GM12878 (cell line): ENCODE results near the gene NKRF. TPM values are rescaled to one million over a fixed set of nuclear protein-coding genes. Genes with fewer than 3 reads are reported as not detected.

Experiments used
- ATF2 ChIP-seq: IDR thresholded peaks from 2 replicates; pipeline ENCODE4 v1.6.1; 2012; ENCODE audit warnings: low read length, inconsistent platforms
- ATF7 ChIP-seq: fragments of 450-650 bp; IDR thresholded peaks from 2 replicates; pipeline ENCODE4 v1.6.1; 2016; ENCODE audit warnings: low read depth, mild to moderate bottlenecking
- BCL11A ChIP-seq: IDR thresholded peaks from 2 replicates; pipeline ENCODE4 v1.6.1; 2011; ENCODE audit warnings: low read depth, low read length
- DPF2 ChIP-seq: fragments of 450-650 bp; IDR thresholded peaks from 2 replicates; pipeline ENCODE4 v1.6.1; 2017; ENCODE audit warnings: mild to moderate bottlenecking
- EED ChIP-seq: sonication (generic); IDR thresholded peaks from 2 replicates; pipeline ENCODE4 v1.6.1; 2016; ENCODE audit warnings: antibody characterized with exemption, low read depth
- HDAC2 ChIP-seq: fragments of 200-600 bp; sonication (generic); IDR thresholded peaks from 2 replicates; pipeline ENCODE4 v1.6.1; 2017
- IKZF2 ChIP-seq, 2 experiments: fragments of 450-650 bp; IDR thresholded peaks; 2 replicates each; pipeline ENCODE4 v1.6.1; 2017; ENCODE audit warnings: mild to moderate bottlenecking in 2 of 2, moderate library complexity in 2 of 2
- MXI1 ChIP-seq: fragments of 150-350 bp; IDR thresholded peaks from 2 replicates; pipeline ENCODE4 v1.6.1; 2011; ENCODE audit warnings: low read depth, mild to moderate bottlenecking, inconsistent platforms, low read length, improper control_type of control experiment
- NFIC ChIP-seq: IDR thresholded peaks from 2 replicates; pipeline ENCODE4 v1.6.1; 2012; ENCODE audit warnings: low read depth, mild to moderate bottlenecking, inconsistent platforms, low read length, moderate library complexity
- PBX3 ChIP-seq: IDR thresholded peaks from 2 replicates; pipeline ENCODE4 v1.6.1; 2011; ENCODE audit warnings: mild to moderate bottlenecking, low read depth, low read length, moderate library complexity; ENCODE audit not compliant: insufficient replicate concordance
- PRDM15 ChIP-seq: fragments of 450-650 bp; formaldehyde crosslinking; IDR thresholded peaks from 2 replicates; pipeline ENCODE4 v1.4.0; 2020; ENCODE audit warnings: mild to moderate bottlenecking, moderate library complexity
- RELB ChIP-seq: fragments of 450-650 bp; IDR thresholded peaks from 2 replicates; pipeline ENCODE4 v1.6.1; 2017; ENCODE audit warnings: low read depth, mild to moderate bottlenecking, moderate library complexity
- RUNX3 ChIP-seq: IDR thresholded peaks from 2 replicates; pipeline ENCODE4 v1.6.1; 2012; ENCODE audit warnings: low read length, inconsistent platforms
- SKIL ChIP-seq: fragments of 450-650 bp; IDR thresholded peaks from 2 replicates; pipeline ENCODE4 v1.6.1; 2017; ENCODE audit warnings: mild to moderate bottlenecking, low read depth, inconsistent platforms; ENCODE audit not compliant: poor library complexity, severe bottlenecking
- SMAD1 ChIP-seq: fragments of 450-650 bp; IDR thresholded peaks from 2 replicates; pipeline ENCODE4 v1.6.1; 2018; ENCODE audit warnings: mild to moderate bottlenecking, low read depth; ENCODE audit not compliant: partially characterized antibody
- SPI1 ChIP-seq: IDR thresholded peaks from 2 replicates; pipeline ENCODE4 v1.6.1; 2011; ENCODE audit warnings: low read depth, mild to moderate bottlenecking, low read length, moderate library complexity, borderline replicate concordance; ENCODE audit not compliant: insufficient read depth
- TCF3 ChIP-seq: IDR thresholded peaks from 2 replicates; pipeline ENCODE4 v1.6.1; 2012; ENCODE audit warnings: low read depth, mild to moderate bottlenecking, low read length, borderline replicate concordance; ENCODE audit not compliant: insufficient read depth
- polyA plus RNA-seq, 11 experiments: library from polyadenylated mRNA; depleted of rRNA in 4 of 11; unstranded in 6 of 11; stranded (reverse) in 5 of 11; fragments of >200 nt; fragmentation: Nextera tagmentation in 4 of 11; fragmentation: Illumina TruSeq in 1 of 11; extraction: Ambion mirVana in 4 of 11; extraction: Trizol in 1 of 11; gene quantifications; 1 replicate in 1 of 11; 2 replicates in 10 of 11; pipeline versions ENCODE4 v1.2.1 to v1.2.3, GENCODE V29; 2011 to 2016; ENCODE audit warnings: inconsistent platforms in 2 of 11, missing spikeins in 2 of 11, low read depth in 1 of 11
- total RNA-seq, 4 experiments: library from RNA; depleted of rRNA in 3 of 4; stranded (reverse); fragments of >200 nt in 3 of 4; fragmentation: Illumina TruSeq in 1 of 4; extraction: Trizol in 1 of 4; gene quantifications; 2 replicates each; pipeline versions ENCODE4 v1.2.1 to v1.2.3, GENCODE V29; 2013 to 2021

NKRF gene
- total and polyA plus RNA-seq, 10 of the 15 experiments (the other 5 are each of a cell fraction or from before 2014, with no cell fraction given), result 6.2 to 21.5 (median 10.1) TPM

- TF ChIP-seq PBX3 (peak; percentile 8), SKIL (peak; percentile 27), EED (peak; percentile 67), RUNX3 (peak; percentile 79), SMAD1 (no peak), MXI1 (no peak), BCL11A (peak; percentile 28; the same call in 1 of the 2 replicates), ATF2 (no peak), PRDM15 (CRISPR knock-in tag) (no peak), HDAC2 (no peak), ATF7 (peak; percentile 14; the same call in 1 of the 2 replicates), NFIC (peak; percentile 54; the same call in 1 of the 2 replicates), RELB (peak; percentile 76), SPI1 (0 out of 2 replicates have a peak, but pooled peaks have one; percentile 4), DPF2 (0 out of 2 replicates have a peak, but pooled peaks have one; percentile 52), IKZF2 (IDR thresholded peaks at IDR 0.05) (peak; percentile 77 to 83), TCF3 (no peak)
These were observed 40.3 kb upstream of the NKRF start (continued) for GRCh38 chrX:119646515-119646914.
